ENCODE data around the gene DENND6B. TPM values are rescaled to one million over a fixed set of nuclear protein-coding genes. Genes with fewer than 3 reads are reported as not detected.

The DENND6B gene
- polyA plus RNA-seq, 3 donors, result 2.0 to 4.0 (median 2.5) TPM

DNA sequence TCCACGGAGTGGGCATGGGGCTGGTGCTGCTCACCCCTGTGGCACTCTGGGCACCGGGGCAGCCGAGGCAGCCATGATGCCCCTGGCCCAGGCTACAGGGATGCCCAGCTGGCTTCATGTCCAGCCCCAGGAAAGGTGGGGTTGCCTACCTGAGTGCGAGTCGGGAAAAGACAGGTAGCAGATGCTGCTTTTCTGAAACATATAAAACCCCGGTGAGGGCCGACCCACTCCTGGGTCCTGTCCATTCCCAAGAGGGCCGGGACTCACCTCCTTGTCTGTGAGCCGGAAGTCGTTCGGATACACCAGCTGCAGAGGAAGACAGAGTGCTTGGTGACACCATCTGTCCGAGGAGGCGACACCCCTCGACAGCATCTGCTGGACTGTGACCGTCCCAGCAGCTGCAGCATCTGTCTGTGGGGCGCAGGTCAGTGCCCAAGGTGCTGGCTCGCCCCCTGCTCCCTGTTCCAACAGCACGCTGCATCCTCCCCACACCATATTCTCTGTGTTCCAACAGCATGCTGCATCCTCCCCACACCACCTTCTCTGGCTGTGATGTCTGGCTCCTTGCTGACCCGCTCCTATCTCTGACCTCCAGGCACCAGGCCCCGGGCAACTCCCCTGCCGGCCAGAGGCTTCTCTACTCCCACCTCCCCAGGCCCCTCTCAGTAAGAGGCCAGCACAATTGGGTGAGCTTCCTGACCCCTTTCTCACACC, 8.0 kb downstream of the DENND6B start:
- no peak overlapping the region for H3K27ac ChIP-seq (ENCODE audit: low read depth, low read length)
- 80 to 87% (median 81%) methylated on average over 21 of the region's 21 CpGs for WGBS, 3 donors

GRCh38 chr22:50318356-50318697, 8.5 kb downstream of the DENND6B start:
- no peak overlapping the region for H3K27ac ChIP-seq (ENCODE audit: low read depth, low read length)
- 84 to 88% (median 86%) methylated on average over 7 of the region's 7 CpGs for WGBS, 3 donors

DNA sequence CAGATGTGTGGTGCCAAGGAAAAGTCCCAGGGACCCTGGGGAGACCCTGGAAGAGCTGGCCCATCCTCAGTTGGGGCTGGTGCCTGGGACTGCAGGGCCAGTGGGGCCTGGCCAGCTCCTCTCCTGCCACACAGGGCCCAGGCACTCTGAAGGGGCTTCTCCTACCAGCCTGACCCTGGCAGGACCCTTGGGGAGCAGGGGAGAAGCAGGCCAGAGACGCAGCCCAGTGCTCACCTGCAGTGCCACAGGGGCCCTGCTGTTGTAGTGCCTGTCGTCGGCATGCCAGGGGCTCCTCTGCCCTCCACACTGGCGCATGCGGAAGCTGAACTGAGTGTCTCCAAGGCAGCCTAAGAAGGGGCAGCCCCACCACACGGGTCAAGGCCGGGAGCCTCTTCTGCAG, 9.1 kb downstream of the DENND6B start:
- no peak overlapping the region for H3K27ac ChIP-seq (ENCODE audit: low read depth, low read length)
- 84 to 92% (median 84%) methylated on average over 4 to 7 of the region's 7 CpGs for WGBS, 3 donors

DNA sequence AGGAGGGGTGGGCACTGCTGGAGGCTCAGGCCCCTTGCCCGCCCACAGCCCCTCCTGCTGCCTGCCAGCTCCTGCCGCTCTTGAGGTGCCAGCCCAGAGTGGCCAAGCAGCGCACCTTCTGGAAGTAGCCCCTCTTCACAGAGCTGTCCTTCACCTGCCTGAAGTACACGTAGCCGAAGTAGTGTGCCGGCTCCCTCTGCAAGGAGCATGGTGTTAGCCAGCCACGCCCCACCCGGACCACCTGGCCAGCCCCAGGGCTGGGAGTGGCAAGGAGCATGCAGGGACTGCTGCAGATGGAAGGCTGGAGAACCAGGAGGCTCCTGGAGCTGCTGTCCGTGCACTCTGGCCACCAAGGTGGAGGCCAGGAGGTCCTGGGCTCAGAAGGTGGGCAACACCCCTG, 9.6 kb downstream of the DENND6B start:
- H3K27ac ChIP-seq (ENCODE audit: low read depth, low read length), result no peak overlapping the region
- WGBS, 3 donors, result 92 to 97% (median 95%) methylated on average over 9 of the region's 9 CpGs

- 84 to 92% (median 91%) methylated on average over 28 to 29 of the region's 45 CpGs for WGBS, 3 donors
- no peak overlapping the region for H3K27ac ChIP-seq (ENCODE audit: low read depth, low read length)
Measured at GRCh38 chr22:50316114-50317065, 10.4 kb downstream of the DENND6B start.

DNA sequence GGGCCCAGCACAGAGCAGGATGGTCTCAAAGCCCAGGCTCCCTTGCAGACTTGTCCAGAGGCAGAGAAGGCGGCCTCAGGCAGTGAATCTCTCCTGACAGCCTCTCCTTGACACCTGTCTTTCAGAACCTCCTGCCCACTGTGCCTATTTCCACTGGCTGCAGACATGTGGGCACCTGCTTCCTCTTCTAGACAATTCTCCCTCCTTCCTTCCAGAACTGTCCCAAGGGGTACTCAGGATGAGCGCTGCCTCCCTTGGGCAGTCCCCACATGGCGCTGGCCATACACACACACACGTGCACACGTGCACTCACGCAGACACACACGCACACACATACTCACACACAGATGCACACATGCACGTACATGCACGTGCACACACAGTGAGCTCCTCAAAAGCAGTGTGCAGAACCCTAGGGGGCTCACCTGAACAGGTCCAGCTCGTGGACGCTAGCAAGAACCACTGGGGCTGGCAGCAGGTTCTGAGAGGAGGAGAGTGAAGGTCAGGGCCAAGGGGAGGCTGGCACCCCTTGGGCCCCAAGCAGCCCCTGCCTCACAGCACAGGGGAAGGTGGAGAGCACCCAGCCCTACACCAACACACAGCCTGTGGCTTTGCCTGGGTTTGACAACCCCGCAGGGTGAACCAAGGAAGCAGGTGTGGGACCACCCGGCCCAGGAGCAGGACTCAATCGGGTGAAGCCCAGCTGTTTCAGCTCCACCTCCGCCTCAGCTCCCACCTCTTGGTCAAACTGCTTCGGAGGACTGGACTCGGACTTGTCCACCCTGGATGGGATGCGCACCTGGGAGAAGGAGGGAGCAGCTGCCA, 11.3 kb downstream of the DENND6B start:
- 86 to 91% (median 89%) methylated on average over 18 of the region's 18 CpGs for WGBS, 3 donors
- no peak overlapping the region for H3K27ac ChIP-seq (ENCODE audit: low read depth, low read length)

DNA sequence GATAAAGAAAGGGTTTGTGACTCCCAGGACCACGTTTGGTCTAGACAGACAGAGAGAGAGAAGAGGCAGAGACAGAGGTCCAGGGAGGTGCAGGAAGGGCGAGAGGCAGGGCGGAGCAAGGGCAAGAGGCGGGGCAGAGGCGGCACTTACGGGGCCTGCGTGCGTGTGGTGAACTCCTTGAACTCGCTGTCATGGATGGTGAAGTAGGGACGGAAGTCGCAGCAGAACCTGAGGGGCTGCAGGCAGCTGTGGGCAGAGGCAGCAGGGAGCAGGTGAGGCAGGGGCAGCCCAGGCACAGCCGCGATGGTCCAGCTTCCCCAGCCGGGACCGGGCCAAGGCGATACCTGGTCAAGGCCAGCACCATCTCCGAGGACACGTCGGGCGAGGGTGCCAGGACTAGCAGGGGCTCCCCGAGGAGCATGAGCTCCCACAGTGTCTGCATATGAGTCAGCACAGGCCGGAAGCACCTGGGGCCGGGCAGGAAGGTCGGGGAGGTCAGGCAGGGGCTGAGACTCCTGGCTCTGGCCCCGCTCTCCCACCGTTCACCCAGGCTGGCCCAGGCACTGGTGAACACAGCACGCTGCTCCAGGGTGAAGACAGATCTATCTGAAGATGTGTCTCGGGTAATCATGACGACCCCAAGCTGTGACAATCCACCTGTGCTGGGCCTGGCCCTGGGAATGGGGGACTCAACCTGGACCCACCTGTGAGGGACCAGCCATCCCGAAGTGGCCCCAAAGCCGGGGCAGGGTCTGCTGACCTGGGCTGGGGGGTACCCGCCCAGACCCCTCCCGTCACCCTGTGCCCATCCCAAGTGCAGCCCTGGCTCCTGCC, 12.1 kb downstream of the DENND6B start:
- no peak overlapping the region for H3K27ac ChIP-seq (ENCODE audit: low read depth, low read length)
- 43 to 77% (median 47%) methylated on average over 31 to 33 of the region's 33 CpGs for WGBS, 3 donors

DNA sequence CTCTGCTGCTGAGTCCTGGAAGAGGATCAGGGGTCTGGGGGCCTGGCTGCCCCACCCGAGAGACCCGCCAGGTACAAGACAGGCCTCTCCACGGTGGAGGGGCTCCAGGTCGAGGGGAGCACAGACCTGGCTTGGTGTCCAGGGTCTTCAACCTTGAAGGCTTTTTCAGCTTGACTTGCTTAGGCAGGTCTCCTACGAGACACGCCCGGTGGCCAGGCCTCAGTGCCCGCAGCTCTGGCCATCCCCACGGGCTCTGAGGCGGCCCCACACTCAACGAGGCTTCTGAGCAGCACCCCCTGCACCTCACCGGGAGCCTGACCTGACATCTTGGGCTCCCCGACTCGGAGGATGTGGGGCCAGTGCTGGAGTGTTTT, 12.7 kb downstream of the DENND6B start:
- no peak overlapping the region for H3K27ac ChIP-seq (ENCODE audit: low read depth, low read length)
- WGBS, 3 donors, result 53 to 78% (median 56%) methylated on average over 14 of the region's 14 CpGs

- no peak overlapping the region for H3K27ac ChIP-seq (ENCODE audit: low read depth, low read length)
- 85 to 93% (median 87%) methylated on average over 16 to 17 of the region's 17 CpGs for WGBS, 3 donors
Measured at GRCh38 chr22:50313600-50313999, 13.2 kb downstream of the DENND6B start.

DNA sequence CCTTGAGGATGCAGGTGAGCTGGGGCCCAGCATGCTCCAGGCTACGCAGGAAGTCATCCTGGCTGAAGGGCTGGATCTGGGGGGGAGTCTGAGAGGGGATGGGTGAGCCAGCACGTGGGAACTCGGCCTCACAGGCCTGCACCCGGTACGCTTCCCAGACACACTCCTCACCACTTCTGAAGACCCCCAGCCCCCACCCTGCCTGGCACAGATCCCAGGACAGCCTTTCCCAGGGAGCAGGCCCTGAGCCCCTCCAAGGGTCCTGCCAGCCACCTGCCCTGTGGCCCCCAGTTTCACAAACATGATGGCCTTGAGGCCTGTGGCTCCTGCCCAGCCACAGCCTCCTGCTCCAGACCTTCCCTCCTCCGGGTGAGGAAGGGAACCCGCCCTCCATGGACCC, 13.8 kb downstream of the DENND6B start:
- WGBS, 3 donors, result 83 to 88% (median 84%) methylated on average over 7 of the region's 7 CpGs
- H3K27ac ChIP-seq (ENCODE audit: low read depth, low read length), result no peak overlapping the region

- H3K27ac ChIP-seq (ENCODE audit: low read depth, low read length), result no peak overlapping the region
- WGBS, 3 donors, result 93 to 97% (median 96%) methylated on average over 10 to 12 of the region's 12 CpGs
Measured at GRCh38 chr22:50312371-50312770, 14.4 kb downstream of the DENND6B start.

DNA sequence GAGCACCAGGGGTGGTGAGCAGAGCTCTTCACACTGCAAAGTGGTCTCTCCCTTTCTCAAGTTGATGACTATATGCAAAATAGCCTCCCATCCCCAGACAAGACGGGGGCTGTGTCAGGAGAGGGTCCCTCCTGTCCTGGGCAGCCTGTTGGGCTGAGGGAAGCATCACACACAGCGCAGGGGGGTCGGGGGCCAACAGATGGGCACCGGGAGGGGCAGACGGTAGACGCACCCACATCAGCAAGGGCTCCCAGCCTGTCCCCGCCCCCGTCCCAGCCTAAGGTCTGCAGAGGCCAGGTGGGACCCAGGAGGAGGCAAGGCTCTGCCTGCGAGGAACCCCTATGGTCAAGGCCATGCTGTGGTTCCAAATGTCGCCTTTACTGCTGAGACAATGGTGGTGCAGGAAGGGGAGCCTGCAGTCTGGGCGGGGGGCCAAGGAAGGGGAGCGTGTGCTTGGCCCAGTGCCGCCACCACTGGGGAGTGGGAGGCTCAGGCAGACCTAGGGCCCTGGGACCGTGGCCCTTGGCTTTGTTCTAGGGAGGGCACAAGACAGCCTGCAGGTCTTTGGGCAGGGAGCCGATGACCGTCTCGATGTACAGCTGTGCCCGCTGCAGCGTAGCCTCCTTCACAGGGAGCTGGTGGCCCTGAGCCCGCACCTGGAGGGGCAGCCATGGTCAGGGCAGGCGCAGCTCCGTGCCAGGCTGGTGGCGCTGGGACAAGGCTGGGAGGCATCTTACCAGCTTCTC, 15.0 kb downstream of the DENND6B start:
- H3K27ac ChIP-seq (ENCODE audit: low read depth, low read length), result no peak overlapping the region
- WGBS, 3 donors, result 85 to 92% (median 85%) methylated on average over 22 to 23 of the region's 23 CpGs

- H3K27ac ChIP-seq (ENCODE audit: low read depth, low read length), result no peak overlapping the region
- WGBS, 3 donors, result 89 to 94% (median 93%) methylated on average over 15 to 16 of the region's 16 CpGs
Measured at GRCh38 chr22:50310949-50311444, 15.8 kb downstream of the DENND6B start.

- 84 to 94% (median 90%) methylated on average over 19 to 21 of the region's 21 CpGs for WGBS, 3 donors
- H3K27ac ChIP-seq (ENCODE audit: low read depth, low read length), result no peak overlapping the region
Measured at GRCh38 chr22:50310031-50310722, 16.6 kb downstream of the DENND6B start.

GRCh38 chr22:50309601-50309991, 17.2 kb downstream of the DENND6B start:
- 75 to 81% (median 80%) methylated on average over 7 of the region's 7 CpGs for WGBS, 3 donors
- no peak overlapping the region for H3K27ac ChIP-seq (ENCODE audit: low read depth, low read length)

DNA sequence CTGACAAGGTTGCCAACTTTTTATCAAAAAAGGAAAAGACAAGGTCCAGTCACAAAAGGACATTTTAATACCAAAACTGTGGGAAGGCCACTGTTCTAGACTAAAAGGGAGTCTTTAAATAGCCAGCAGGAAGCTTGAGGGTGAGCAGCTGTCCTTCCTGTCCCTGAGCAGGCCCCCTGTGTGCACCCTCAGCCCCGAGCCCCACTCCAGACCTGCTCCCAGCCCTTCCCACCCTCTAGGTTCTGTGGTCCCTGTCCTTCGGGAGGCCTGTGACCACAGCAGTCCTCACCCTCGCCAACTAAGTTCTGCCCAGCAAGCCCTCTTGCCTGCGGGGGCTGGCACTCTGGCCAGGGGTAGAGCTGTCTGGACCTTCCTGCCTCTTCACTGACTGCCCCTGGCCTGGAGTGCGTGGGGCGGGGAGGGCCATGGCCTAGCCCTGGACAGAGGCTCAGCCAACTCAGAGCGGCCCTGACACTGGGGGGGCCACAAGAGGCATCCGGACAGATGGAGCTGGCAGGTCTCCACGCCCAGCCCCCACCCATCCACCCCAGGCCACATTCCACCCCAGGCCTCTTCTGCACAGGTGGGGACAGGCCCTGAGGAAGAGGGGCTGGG, 17.7 kb downstream of the DENND6B start:
- no peak overlapping the region for H3K27ac ChIP-seq (ENCODE audit: low read depth, low read length)
- WGBS, 3 donors, result 51 to 69% (median 53%) methylated on average over 7 to 9 of the region's 9 CpGs

Data from adipose tissue (tissue), 3 donors.